ENCODE results near the gene BAG1.

DNA sequence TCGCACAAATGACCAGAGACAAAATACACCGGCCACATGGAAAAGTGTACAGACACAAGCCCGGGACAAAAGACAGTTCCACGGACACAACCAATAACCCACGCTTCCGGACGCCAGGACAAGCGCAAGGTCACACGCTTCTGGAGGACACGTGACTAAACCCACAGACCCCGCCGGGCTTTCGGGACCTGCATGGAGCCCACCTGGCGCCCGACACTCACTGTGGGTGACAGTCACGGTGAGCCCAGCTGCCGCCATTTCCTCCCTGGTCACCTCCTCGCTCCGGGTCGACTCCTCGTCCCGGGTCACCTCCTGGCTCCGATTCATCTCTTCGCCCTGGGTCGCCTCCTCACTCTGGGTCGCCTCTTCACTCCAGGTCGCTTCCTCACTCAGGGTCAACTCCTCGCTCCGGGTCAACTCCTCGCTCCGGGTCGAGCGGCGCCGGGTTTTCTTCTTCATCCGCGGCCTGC, 470 bp downstream of the BAG1 start:
- TF ChIP-seq SUZ12 (IDR thresholded peaks at IDR 0.05) (no peak), BHLHE40 (IDR thresholded peaks at IDR 0.05; ENCODE audit: borderline replicate concordance) (no peak), TARDBP (IDR thresholded peaks at IDR 0.05) (no peak), NFRKB (IDR thresholded peaks at IDR 0.05) (no peak), ARNT (IDR thresholded peaks at IDR 0.05) (no peak), FOXM1 (IDR thresholded peaks at IDR 0.05; ENCODE audit: borderline replicate concordance) (no peak), L3MBTL2 (conservative IDR thresholded peaks at IDR 0.05) (0 out of 2 replicates have a peak, but pooled peaks have one; percentile 53), HDGF (IDR thresholded peaks at IDR 0.05; ENCODE audit: borderline replicate concordance) (no peak), SP1 (IDR thresholded peaks at IDR 0.05) (no peak), ELF4 (IDR thresholded peaks at IDR 0.05) (no peak), FOXK2 (IDR thresholded peaks at IDR 0.05) (no peak), CTBP1 (IDR thresholded peaks at IDR 0.05; ENCODE audit: borderline replicate concordance) (no peak), LEF1 (IDR thresholded peaks at IDR 0.05; ENCODE audit: borderline replicate concordance) (no peak)

Measured in HEK293T (cell line).